Mesenchymal stem cell (in vitro differentiated cells and primary cell): ENCODE data around the gene FBXW4.

ENCODE experiments used
- DNase-seq: peaks from one replicate; pipeline ENCODE4 v3.0.0-alpha.2; 2013
- H2AFZ ChIP-seq: one replicate; pipeline ENCODE4 v1.6.1; 2013; ENCODE audit warnings: low read depth, mild to moderate bottlenecking, control low read depth, inconsistent platforms, low read length, moderate library complexity
- H2AK5ac ChIP-seq: 2 replicates; pipeline ENCODE4 v1.6.1; 2013; ENCODE audit warnings: low read length, moderate library complexity, mild to moderate bottlenecking, inconsistent platforms; ENCODE audit not compliant: severe bottlenecking
- H2BK120ac ChIP-seq: one replicate; pipeline ENCODE4 v1.6.1; 2013; ENCODE audit warnings: low read depth, mild to moderate bottlenecking, inconsistent platforms, low read length, moderate library complexity
- H2BK12ac ChIP-seq, 2 experiments: one replicate each; pipeline ENCODE4 v1.6.1; 2013; ENCODE audit warnings: inconsistent platforms in 2 of 2, low read length in 2 of 2, mild to moderate bottlenecking in 2 of 2, moderate library complexity in 2 of 2, control low read depth in 1 of 2
- H2BK15ac ChIP-seq: one replicate; pipeline ENCODE4 v1.6.1; 2013; ENCODE audit warnings: mild to moderate bottlenecking, low read depth, inconsistent platforms; ENCODE audit not compliant: poor library complexity, severe bottlenecking
- H2BK5ac ChIP-seq: 2 replicates; pipeline ENCODE4 v1.6.1; 2013; ENCODE audit warnings: low read depth, mild to moderate bottlenecking, low read length, control low read depth, inconsistent platforms; ENCODE audit not compliant: poor library complexity, severe bottlenecking
- H3K14ac ChIP-seq, 2 experiments: one replicate each; pipeline ENCODE4 v1.6.1; 2013; ENCODE audit warnings: inconsistent platforms in 2 of 2, low read length in 2 of 2, control low read depth in 1 of 2, mild to moderate bottlenecking in 1 of 2, moderate library complexity in 1 of 2
- H3K18ac ChIP-seq, 2 experiments: one replicate each; pipeline ENCODE4 v1.6.1; 2013; ENCODE audit warnings: inconsistent platforms in 2 of 2, low read length in 2 of 2, control low read depth in 1 of 2, low read depth in 1 of 2, mild to moderate bottlenecking in 1 of 2
- H3K23ac ChIP-seq, 2 experiments: one replicate each; pipeline ENCODE4 v1.6.1; 2013; ENCODE audit warnings: inconsistent platforms in 2 of 2, low read length in 2 of 2, mild to moderate bottlenecking in 2 of 2, moderate library complexity in 2 of 2, control low read depth in 1 of 2
- H3K27ac ChIP-seq: 2 replicates; pipeline ENCODE4 v1.5.1; 2013; ENCODE audit warnings: mild to moderate bottlenecking, moderate library complexity, low read length, control low read depth, inconsistent platforms; ENCODE audit not compliant: poor library complexity, severe bottlenecking
- H3K27me3 ChIP-seq, 2 experiments: 2 replicates each; pipeline versions ENCODE4 v1.6.1 to v1.7.0; 2013; ENCODE audit warnings: low read length in 2 of 2, mild to moderate bottlenecking in 2 of 2, moderate library complexity in 2 of 2, control low read depth in 1 of 2, inconsistent platforms in 1 of 2; ENCODE audit not compliant: control insufficient read depth in 1 of 2, insufficient read depth in 1 of 2
- H3K36me3 ChIP-seq, 2 experiments: 2 replicates each; pipeline versions ENCODE4 v1.6.1 to v1.7.0; 2013; ENCODE audit warnings: low read length in 2 of 2, control low read depth in 1 of 2, inconsistent platforms in 1 of 2, low read depth in 1 of 2, mild to moderate bottlenecking in 1 of 2; ENCODE audit not compliant: insufficient read depth in 2 of 2, control insufficient read depth in 1 of 2
- H3K4ac ChIP-seq, 2 experiments: one replicate each; pipeline ENCODE4 v1.6.1; 2013; ENCODE audit warnings: inconsistent platforms in 2 of 2, low read length in 2 of 2, mild to moderate bottlenecking in 2 of 2, moderate library complexity in 2 of 2, control low read depth in 1 of 2, low read depth in 1 of 2
- H3K4me1 ChIP-seq: 2 replicates; pipeline ENCODE4 v1.6.1; 2013; ENCODE audit warnings: low read depth, low read length, control low read depth; ENCODE audit not compliant: control insufficient read depth, insufficient read depth
- H3K4me2 ChIP-seq: 2 replicates; pipeline ENCODE4 v1.6.1; 2013; ENCODE audit warnings: low read length, mild to moderate bottlenecking, inconsistent platforms; ENCODE audit not compliant: poor library complexity, severe bottlenecking
- H3K4me3 ChIP-seq, 2 experiments: 2 replicates each; pipeline versions ENCODE4 v1.5.1 to v1.7.0; 2013; ENCODE audit warnings: low read length in 2 of 2, mild to moderate bottlenecking in 2 of 2, control low read depth in 1 of 2, low read depth in 1 of 2; ENCODE audit not compliant: insufficient read depth in 1 of 2
- H3K79me1 ChIP-seq: replicated peaks from 2 replicates; pipeline ENCODE4 v1.6.1; 2013; ENCODE audit warnings: mild to moderate bottlenecking, control low read depth, low read length, inconsistent platforms; ENCODE audit not compliant: poor library complexity, severe bottlenecking
- H3K9ac ChIP-seq: 2 replicates; pipeline ENCODE4 v1.7.0; 2013; ENCODE audit warnings: mild to moderate bottlenecking, low read length, moderate library complexity
- H3K9me3 ChIP-seq: 2 replicates; pipeline ENCODE4 v1.7.0; 2013; ENCODE audit warnings: mild to moderate bottlenecking, low read length; ENCODE audit not compliant: control insufficient read depth
- H4K8ac ChIP-seq: one replicate; pipeline ENCODE4 v1.6.1; 2013; ENCODE audit warnings: inconsistent platforms, mild to moderate bottlenecking, low read length, moderate library complexity
- H4K91ac ChIP-seq: one replicate; pipeline ENCODE4 v1.6.1; 2013; ENCODE audit warnings: mild to moderate bottlenecking, low read length, inconsistent platforms
- WGBS: methylation state at CpG from one replicate; pipeline ENCODE4 v1.1.7; 2013; ENCODE audit warnings: mixed read lengths; 5-methylcytosine and 5-hydroxymethylcytosine counted together

The FBXW4 gene

GRCh38 chr10:101709359-101710058, 14.5 kb upstream of the FBXW4 start:
- Histone ChIP-seq H3K14ac (no peak overlapping the region), H2BK5ac (no peak overlapping the region), H3K9me3 (no peaks in the 10 kb centered on the region), H3K27me3 (peaks cover 5 to 16% of the 10 kb centered on the region in 2 experiments), H4K8ac (no peak overlapping the region), H3K27ac (no peak overlapping the region), H2AK5ac (no peak overlapping the region), H4K91ac (no peak overlapping the region), H2BK12ac (no peak overlapping the region), H2BK15ac (no peak overlapping the region), H2AFZ (no peak overlapping the region), H2BK120ac (no peak overlapping the region), H3K18ac (no peak overlapping the region), H3K4me1 (peaks cover 2% of the 10 kb centered on the region), H3K36me3 (no peaks in the 10 kb centered on the region), H3K79me1 (no peaks in the 10 kb centered on the region), H3K4me3 (no peak overlapping the region), H3K4me2 (no peak overlapping the region), H3K4ac (no peak overlapping the region), H3K9ac (no peak overlapping the region), H3K23ac (no peak overlapping the region)
- DNase-seq = peak; percentile 19
- WGBS = 75% methylated on average over 5 of the region's 9 CpGs

- Histone ChIP-seq H3K27ac (no peak overlapping the region), H2BK15ac (no peak overlapping the region), H3K27me3 (peaks cover 5 to 16% of the 10 kb centered on the region in 2 experiments), H3K18ac (no peak overlapping the region), H3K4me2 (no peak overlapping the region), H2AK5ac (no peak overlapping the region), H3K9ac (no peak overlapping the region), H4K8ac (no peak overlapping the region), H3K9me3 (no peaks in the 10 kb centered on the region), H2AFZ (no peak overlapping the region), H3K4ac (no peak overlapping the region), H3K4me1 (peaks cover 2% of the 10 kb centered on the region), H2BK120ac (no peak overlapping the region), H3K4me3 (no peak overlapping the region), H2BK12ac (no peak overlapping the region), H3K36me3 (no peaks in the 10 kb centered on the region), H3K14ac (no peak overlapping the region), H4K91ac (no peak overlapping the region), H3K79me1 (no peaks in the 10 kb centered on the region), H2BK5ac (no peak overlapping the region), H3K23ac (no peak overlapping the region)
- WGBS = no CpG with 5 or more reads among the region's 2 CpGs
- DNase-seq = no peak
Observed at GRCh38 chr10:101708870-101709269, 13.9 kb upstream of the FBXW4 start.

- Histone ChIP-seq H3K18ac (no peak overlapping the region), H3K79me1 (no peaks in the 10 kb centered on the region), H3K23ac (no peak overlapping the region), H2BK120ac (no peak overlapping the region), H4K8ac (no peak overlapping the region), H2AK5ac (no peak overlapping the region), H2BK5ac (no peak overlapping the region), H3K9me3 (no peaks in the 10 kb centered on the region), H4K91ac (no peak overlapping the region), H3K14ac (no peak overlapping the region), H3K4me2 (no peak overlapping the region), H3K27ac (no peak overlapping the region), H3K9ac (no peak overlapping the region), H3K36me3 (no peaks in the 10 kb centered on the region), H3K4me3 (no peak overlapping the region), H2BK12ac (no peak overlapping the region), H3K4ac (no peak overlapping the region), H2BK15ac (no peak overlapping the region), H2AFZ (no peak overlapping the region), H3K4me1 (peaks cover 2% of the 10 kb centered on the region), H3K27me3 (peaks cover 5 to 16% of the 10 kb centered on the region in 2 experiments)
- DNase-seq = no peak
- 96% methylated on average over 1 of the region's 1 CpG for WGBS
Observed at GRCh38 chr10:101708073-101708472, 13.1 kb upstream of the FBXW4 start.

- Histone ChIP-seq H3K23ac (no peak overlapping the region), H4K8ac (no peak overlapping the region), H3K18ac (no peak overlapping the region), H3K4me2 (no peak overlapping the region), H2AK5ac (no peak overlapping the region), H3K27ac (no peak overlapping the region), H2BK120ac (no peak overlapping the region), H2BK15ac (no peak overlapping the region), H3K4me3 (no peak overlapping the region), H3K4me1 (no peaks in the 10 kb centered on the region), H3K14ac (no peak overlapping the region), H2BK5ac (no peak overlapping the region), H4K91ac (no peak overlapping the region), H2BK12ac (no peak overlapping the region), H3K9ac (no peak overlapping the region), H3K4ac (no peak overlapping the region), H2AFZ (no peak overlapping the region), H3K36me3 (peaks cover 0 to 5% of the 10 kb centered on the region in 2 experiments), H3K79me1 (peaks cover 6% of the 10 kb centered on the region), H3K9me3 (no peaks in the 10 kb centered on the region), H3K27me3 (peaks cover 5 to 9% of the 10 kb centered on the region in 2 experiments)
- 100% methylated on average over 1 of the region's 2 CpGs for WGBS
- no peak for DNase-seq
Observed at GRCh38 chr10:101704331-101704730, 9.4 kb upstream of the FBXW4 start.
